Right kidney (tissue), 9 donors: ENCODE results near the gene CASP14.
"Not testable (repeated sequence)": the region's sequence is repeated elsewhere in the genome, so short reads cannot be mapped to it uniquely, and the experiment has no call there.

Experiments
- DNase-seq: peaks from one replicate; pipeline ENCODE4 v3.0.0-alpha.2; 2016
- long read RNA-seq, 8 donors: transcript quantifications; one replicate each; lab custom pipeline, GENCODE V29; 2026

Gene CASP14
- long read RNA-seq, donor 1 = 0 reads
- long read RNA-seq, donor 2 = 0 reads
- long read RNA-seq, donor 3 = 0 reads
- long read RNA-seq, donor 4 = 0 reads
- long read RNA-seq, donor 5 = 0 reads
- long read RNA-seq, donor 6 = 0 reads
- long read RNA-seq, donor 7 = 0 reads
- long read RNA-seq, donor 8 = 0 reads

DNA sequence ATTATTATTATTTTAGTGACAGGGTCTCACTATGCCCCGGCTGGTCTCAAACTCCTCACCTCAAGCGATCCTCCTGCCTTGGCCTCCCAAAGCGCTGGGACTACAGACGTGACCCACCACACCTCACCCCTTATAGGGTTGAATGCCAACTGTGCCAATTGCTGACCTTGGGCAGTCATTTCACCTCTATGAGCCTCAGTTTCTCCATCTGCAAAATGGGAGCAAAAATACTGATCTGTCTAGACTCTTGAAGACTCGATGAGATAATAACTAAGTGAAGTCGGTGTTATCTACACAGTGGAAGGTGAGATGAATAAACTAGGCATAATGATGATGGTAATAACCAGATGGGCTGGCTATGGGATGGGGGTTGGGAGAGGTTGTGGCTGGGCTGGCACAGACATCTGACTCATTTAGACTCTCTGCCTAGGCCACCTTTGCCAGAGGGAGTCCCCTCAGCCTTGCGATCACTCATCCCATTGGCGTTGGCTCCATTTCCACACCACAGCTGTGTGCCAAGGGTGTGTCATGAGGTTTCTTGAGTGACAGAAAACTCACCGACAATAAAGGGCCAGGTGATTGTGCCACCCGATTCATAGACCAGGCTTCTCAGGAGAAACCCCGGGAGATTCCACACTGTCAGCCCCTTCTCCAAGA, at the start of gene CASP14:
TSS of gene CASP14 (plus strand) at position 596 of the 657 bp plus-strand sequence. CDS start 2,772 bp downstream, outside the sequence.
- DNase-seq = no peak

DNA sequence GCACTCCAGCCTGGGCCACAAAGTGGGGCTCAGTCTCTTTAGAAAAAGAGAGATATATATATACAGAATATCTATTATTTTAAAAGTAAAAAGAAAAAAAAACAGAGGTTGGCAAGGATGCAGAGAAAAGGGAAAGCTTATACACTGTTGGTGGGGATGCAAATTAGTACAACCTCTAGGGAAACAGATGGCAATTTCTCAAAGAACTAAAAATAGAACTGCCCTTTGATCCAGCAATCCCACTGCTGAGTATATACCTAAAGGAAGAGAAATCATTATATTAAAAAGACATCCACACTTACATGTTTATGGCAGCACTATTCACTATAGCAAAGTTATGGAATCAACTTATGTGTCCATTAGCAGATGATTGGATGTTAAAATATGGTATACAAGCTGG, 41.0 kb upstream of the CASP14 start:
- no peak for DNase-seq

GRCh38 chr19:15010501-15011300, 38.6 kb upstream of the CASP14 start:
- DNase-seq = peak; percentile 2

- DNase-seq = no peak
Measured at GRCh38 chr19:15014579-15014978, 34.7 kb upstream of the CASP14 start.

DNA sequence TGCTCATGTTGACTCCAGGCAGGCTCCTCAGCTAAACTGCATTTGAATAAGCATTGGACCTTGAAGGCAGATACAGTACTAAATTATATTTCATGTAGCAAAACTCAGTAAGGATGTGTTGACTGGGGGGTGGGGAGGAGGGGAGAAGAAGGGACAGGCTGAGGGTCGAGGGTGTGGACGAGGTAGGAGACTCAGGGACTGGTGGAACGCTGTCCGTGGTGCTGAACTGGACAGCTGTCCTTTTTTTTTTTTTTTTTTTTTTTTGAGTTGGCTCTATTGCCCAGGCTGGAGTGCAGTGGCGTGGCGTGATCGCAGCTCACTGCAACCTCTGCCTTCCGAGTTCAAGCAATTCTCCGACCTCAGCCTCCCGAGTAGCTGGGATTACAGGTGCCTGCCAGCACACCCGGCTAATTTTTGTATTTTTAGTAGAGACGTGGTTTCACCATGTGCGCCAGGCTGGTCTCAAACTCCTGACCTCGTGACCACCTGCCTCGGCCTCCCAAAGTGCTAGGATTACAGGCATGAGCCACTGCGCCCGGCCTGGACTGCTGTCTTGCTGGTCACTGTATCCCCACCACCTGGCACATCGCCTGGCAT, 33.2 kb upstream of the CASP14 start:
- DNase-seq = peak; percentile 20

DNA sequence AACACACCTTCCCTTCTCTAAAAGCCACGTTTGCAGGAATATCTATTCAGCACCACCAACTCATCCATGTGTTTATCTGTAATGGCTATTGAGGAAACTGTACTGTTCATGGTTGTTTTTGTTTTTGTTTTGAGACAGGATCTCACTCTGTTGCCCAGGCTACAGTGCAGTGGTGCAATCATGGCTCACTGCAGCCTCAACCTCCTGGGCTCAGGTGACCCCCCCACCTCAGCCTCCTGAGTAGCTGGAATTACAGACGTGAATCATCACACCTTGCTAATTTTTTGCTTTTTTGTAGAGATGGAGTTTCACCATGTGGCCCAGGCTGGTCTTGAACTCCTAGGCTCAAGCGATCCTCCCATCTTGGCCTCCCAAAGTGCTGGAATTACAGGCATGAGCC, 30.4 kb upstream of the CASP14 start:
- DNase-seq = not testable (repeated sequence)

DNA sequence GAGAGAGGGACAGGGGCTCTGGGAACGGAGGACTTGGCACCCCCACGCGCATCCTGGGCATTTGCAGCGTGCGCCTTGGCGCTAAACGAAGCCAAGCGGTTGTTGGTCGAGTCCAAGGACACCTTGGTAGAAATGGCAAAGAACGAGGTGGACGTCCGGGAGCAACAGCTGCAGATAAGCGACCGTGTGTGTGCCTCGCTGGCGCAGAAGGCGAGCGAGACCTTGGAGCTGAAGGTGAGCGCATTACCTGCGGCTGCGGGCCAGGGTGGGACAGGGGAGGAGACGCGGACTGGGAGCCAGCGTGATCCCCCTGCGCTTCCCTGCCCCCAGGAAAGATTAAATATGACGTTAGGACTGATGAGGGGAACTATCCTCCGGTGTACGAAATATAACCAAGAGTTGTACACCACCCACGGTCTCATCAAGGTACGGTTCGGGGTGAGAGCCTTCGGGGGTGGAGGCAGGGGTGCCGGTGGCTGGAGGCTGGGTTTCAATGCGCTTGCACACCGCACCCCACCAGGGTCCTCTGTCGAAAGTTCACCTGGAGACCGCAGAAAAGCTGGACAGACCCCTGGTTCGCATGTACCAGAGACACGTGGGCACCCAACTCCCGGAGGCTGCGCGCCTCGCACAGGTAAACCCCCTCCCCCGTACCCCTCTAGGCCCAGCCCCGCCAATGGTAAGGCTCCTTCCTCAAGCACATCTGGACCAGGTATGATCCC, 27.8 kb upstream of the CASP14 start:
- DNase-seq = no peak

- no peak for DNase-seq
Measured at GRCh38 chr19:15022752-15023151, 26.5 kb upstream of the CASP14 start.

DNA sequence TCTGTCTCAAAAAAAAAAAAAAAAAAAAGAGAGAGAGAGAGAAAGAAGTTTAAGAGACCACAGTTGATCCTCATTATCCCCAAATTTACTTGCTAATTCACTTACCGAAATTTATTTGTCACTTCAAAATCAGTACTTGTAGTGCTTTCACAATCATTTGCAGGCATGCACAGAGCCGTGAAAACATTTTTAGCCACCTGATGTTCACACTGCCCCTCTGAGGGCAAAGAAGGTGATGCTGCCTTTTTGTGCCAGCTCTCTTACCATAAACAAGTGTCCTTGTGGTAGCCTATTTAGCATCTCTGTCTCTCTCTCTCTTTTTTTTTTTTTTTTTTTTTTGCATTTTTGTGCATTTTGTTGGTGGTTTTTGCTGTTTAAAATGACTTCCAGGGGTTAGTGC, 24.1 kb upstream of the CASP14 start:
- DNase-seq = no peak

DNA sequence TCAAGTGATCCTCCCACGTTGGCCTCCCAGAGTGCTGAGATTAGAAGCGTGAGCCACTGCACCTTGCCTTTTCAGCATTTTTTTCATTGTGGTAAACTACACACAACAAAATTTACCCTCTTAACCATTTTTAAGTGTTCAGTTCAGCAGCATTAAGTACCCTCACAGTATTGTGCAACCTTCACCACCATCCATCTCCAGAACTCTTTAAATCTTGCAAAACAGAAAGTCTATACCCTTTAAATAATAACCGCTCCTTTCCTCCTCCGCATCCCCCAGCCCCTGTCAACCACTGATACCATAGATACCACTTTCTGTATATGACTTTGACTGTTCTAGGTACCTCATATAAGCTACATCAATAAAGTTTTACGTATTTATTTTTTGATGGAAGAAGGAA, 20.8 kb upstream of the CASP14 start:
- DNase-seq = no peak

DNA sequence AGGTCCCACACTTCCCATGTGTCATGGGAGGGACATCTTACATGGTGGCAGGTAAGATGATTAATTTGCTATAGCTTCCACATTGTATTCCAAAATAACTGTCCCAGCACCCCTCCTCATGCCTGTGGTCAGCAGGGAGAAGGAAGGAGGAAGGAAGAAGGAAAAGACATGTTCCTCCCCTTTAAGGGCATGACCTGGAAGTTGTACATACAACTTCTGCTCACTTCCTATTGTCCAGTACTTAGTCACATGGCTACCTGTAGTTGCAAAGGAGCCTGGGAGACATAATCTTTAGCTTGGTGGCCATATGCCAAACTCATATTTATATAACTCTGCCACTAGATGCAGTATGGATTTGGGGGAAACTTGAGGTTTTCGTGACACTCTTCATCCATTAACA, 17.6 kb upstream of the CASP14 start:
- DNase-seq = no peak

- no peak for DNase-seq
Measured at GRCh38 chr19:15035795-15036311, 13.4 kb upstream of the CASP14 start.

DNA sequence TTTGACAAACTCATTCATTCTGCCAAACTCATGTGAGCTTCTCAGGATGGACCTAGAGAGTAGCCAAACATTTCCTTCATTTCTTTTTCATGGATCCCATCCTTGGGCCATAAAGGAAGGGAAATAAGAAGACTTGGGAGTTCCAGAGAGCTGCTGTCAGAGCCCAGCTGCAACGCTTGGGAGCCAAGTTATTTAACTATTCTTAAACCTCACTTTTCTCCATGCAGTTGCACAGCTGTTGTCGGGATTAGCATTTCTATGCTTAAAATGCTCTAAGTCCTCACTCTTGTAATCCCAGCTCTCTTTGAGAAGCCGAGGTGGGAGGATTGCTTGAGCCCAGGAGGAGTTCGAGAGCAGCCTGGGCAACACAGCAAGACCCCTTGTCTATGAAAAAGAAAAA, 11.7 kb upstream of the CASP14 start:
- DNase-seq = no peak

DNA sequence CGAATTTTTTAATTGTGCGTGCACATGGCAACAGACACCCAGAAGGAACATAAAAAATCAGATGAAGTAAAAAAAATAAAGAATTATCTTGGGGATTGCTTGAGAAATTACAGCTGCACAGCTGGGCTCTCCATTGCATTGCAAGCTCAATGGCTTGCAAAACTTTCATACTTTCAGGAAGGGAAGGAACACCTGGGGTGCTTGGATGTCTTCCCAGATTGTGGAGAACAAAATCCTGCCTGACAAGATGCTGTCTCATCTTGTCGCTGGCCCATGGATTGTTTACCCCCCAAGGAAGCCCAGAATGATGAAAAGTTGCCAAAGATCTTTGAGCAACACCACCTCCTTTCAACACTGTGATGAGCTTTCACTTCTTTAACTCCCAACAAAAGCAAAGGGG, 11.0 kb upstream of the CASP14 start:
- no peak for DNase-seq

DNA sequence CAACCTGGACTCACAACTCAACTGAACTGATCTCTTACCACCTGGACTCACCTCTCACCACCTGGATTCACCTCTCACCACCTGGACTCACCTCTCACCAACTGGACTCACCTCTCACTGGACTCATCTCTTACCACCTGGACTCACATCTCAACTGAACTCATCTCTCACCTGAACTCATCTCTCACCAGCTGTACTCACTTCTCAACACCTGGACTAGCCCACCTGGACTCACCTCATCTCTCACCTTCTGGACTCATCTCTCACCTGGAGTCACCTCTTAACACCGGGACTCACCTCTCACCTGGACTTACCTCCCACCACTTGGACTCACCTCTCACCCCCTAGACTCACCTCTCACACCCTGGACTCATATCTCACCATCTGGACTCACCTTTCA, 7.3 kb upstream of the CASP14 start:
- DNase-seq = no peak

- DNase-seq = no peak
Measured at GRCh38 chr19:15042826-15043225, 6.5 kb upstream of the CASP14 start.

- DNase-seq = no peak
Measured at GRCh38 chr19:15045506-15045905, 3.8 kb upstream of the CASP14 start.

- DNase-seq = no peak
Measured at GRCh38 chr19:15047680-15048079, 1.6 kb upstream of the CASP14 start.

DNA sequence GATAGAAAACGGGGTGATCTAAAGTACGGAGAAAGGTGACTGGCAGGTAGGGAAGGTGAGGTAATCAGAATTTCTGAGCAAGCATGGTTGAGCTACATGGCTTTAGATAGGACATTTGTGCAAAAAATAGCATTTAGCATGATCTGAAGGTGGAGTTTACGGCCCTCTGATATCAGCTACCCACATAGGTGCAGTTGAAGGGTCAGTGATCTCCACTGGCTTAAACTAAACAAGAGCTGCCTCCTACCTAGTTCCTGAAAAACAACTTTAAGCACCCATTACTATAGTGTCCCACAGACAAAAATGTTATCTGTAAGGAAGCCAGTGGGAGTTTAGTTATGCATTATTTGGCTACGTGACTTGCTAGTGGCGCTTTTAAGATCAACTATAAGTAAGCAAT, 1.2 kb upstream of the CASP14 start:
- no peak for DNase-seq

- DNase-seq = no peak
Measured at GRCh38 chr19:15050639-15051038, 1.4 kb downstream of the CASP14 start.

DNA sequence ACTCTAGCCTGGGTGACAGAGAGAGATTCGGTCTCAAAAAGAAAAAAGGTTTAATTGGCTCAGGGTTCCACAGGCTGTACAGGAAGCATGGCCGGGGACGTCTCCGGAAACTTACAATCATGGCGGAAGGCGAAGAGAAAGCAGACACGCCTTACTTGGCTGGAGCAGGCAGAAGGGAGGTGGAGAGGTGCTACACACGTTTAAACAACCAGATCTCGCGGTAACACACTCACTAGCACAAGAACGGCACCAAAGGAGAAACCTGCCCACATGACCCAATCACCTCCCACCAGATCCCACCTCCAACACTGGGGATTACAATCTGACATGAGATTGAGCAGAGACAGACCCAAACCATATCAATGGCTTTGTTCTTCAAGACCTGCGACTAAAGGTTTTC, 12.8 kb downstream of the CASP14 start:
- DNase-seq = no peak

GRCh38 chr19:15070386-15070785, 21.1 kb downstream of the CASP14 start:
- DNase-seq = not testable (repeated sequence)
